Mesendoderm (in vitro differentiated cells): ENCODE measurements around the gene KLRC2.
"Not testable (repeated sequence)": the region's sequence is repeated elsewhere in the genome, so short reads cannot be mapped to it uniquely, and the experiment has no call there.

Experiments
- DNase-seq: peaks from one replicate; pipeline ENCODE4 v3.0.0; 2013
- H2AK5ac ChIP-seq: 2 replicates; pipeline ENCODE4 v1.6.1; 2013; ENCODE audit warnings: low read length, inconsistent platforms
- H2BK120ac ChIP-seq: 2 replicates; pipeline ENCODE4 v1.6.1; 2013; ENCODE audit warnings: low read depth, mild to moderate bottlenecking, low read length, moderate library complexity, mixed read lengths
- H2BK15ac ChIP-seq: replicated peaks from 2 replicates; pipeline ENCODE4 v1.6.1; 2013; ENCODE audit warnings: low read depth, mild to moderate bottlenecking, moderate library complexity
- H2BK5ac ChIP-seq: 2 replicates; pipeline ENCODE4 v1.6.1; 2013; ENCODE audit warnings: low read length, inconsistent platforms
- H3K18ac ChIP-seq: 2 replicates; pipeline ENCODE4 v1.6.1; 2013; ENCODE audit warnings: mild to moderate bottlenecking, low read length, mixed read lengths
- H3K23ac ChIP-seq: one replicate; pipeline ENCODE4 v1.6.1; 2013; ENCODE audit warnings: low read length
- H3K27ac ChIP-seq: 2 replicates; pipeline ENCODE4 v1.5.1; 2013; ENCODE audit warnings: low read depth, mild to moderate bottlenecking, inconsistent platforms, low read length, moderate library complexity
- H3K27me3 ChIP-seq: 2 replicates; pipeline ENCODE4 v1.6.1; 2013; ENCODE audit warnings: low read length, control low read depth, mild to moderate bottlenecking, inconsistent platforms; ENCODE audit not compliant: insufficient read depth, poor library complexity
- H3K36me3 ChIP-seq: 2 replicates; pipeline ENCODE4 v1.6.1; 2013; ENCODE audit warnings: low read length, inconsistent platforms; ENCODE audit not compliant: control insufficient read depth, insufficient read depth
- H3K4ac ChIP-seq: one replicate; pipeline ENCODE4 v1.6.1; 2013; ENCODE audit warnings: low read depth, mild to moderate bottlenecking, low read length, moderate library complexity
- H3K4me1 ChIP-seq: 2 replicates; pipeline ENCODE4 v1.6.1; 2013; ENCODE audit warnings: low read depth, low read length, inconsistent platforms; ENCODE audit not compliant: control insufficient read depth
- H3K4me2 ChIP-seq: 2 replicates; pipeline ENCODE4 v1.6.1; 2013; ENCODE audit warnings: low read length
- H3K4me3 ChIP-seq: 2 replicates; pipeline ENCODE4 v1.5.1; 2013; ENCODE audit warnings: mild to moderate bottlenecking, low read length
- H3K56ac ChIP-seq: one replicate; pipeline ENCODE4 v1.6.1; 2013; ENCODE audit warnings: low read length
- H3K79me1 ChIP-seq: 2 replicates; pipeline ENCODE4 v1.6.1; 2013; ENCODE audit warnings: low read length, inconsistent platforms
- H3K79me2 ChIP-seq: 2 replicates; pipeline ENCODE4 v1.6.1; 2013; ENCODE audit warnings: mild to moderate bottlenecking, low read length; ENCODE audit not compliant: control insufficient read depth, insufficient read depth
- H3K9ac ChIP-seq: 2 replicates; pipeline ENCODE4 v1.6.1; 2013; ENCODE audit warnings: low read length, inconsistent platforms
- H4K5ac ChIP-seq: one replicate; pipeline ENCODE4 v1.6.1; 2013; ENCODE audit warnings: low read length
- H4K8ac ChIP-seq: one replicate; pipeline ENCODE4 v1.6.1; 2013; ENCODE audit warnings: low read depth, mild to moderate bottlenecking, control low read depth, low read length, moderate library complexity
- WGBS: extraction: QIAGEN DNeasy Blood & Tissue Kit; methylation state at CpG from one replicate; pipeline ENCODE4 v1.1.7; 2013; ENCODE audit warnings: low lambda C conversion rate, missing lambda C conversion rate; ENCODE audit not compliant: insufficient coverage; ENCODE audit errors: extremely low coverage; 5-methylcytosine and 5-hydroxymethylcytosine counted together

KLRC2 gene

DNA sequence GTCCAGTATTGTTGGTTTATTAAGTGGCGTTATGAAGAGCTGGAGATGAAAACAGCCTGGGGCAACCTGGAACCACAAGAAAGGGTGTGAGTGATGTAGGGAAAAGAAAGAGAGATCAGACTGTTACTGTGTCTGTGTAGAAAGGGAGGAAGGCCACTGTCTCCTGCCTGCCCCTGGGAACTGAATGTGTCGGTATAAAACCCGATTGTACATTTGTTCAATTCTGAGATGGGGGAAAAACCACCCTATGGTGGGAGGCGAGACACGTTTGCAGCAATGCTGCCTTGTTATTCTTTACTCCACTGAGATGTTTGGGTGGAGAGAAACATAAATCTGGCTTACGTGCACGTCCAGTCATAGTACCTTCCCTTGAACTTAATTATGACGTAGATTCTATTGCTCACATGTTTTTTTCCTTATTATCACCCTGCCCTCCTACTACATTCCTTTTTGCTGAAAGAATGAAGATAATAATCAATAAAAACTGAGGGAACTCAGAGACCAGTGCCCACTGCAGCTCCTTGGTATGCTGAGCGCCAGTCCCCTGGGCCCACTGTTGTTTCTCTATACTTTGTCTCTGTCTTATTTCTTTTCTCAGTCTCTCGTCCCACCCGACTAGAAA, 41.2 kb downstream of the KLRC2 start:
- H3K4me2 ChIP-seq, H4K5ac ChIP-seq, H3K27me3 ChIP-seq, H3K18ac ChIP-seq, H2BK15ac ChIP-seq, H4K8ac ChIP-seq, H3K79me1 ChIP-seq, H3K79me2 ChIP-seq, H3K4me1 ChIP-seq, H3K23ac ChIP-seq, H3K56ac ChIP-seq, H3K4ac ChIP-seq, H2BK5ac ChIP-seq, H3K36me3 ChIP-seq, H3K4me3 ChIP-seq, H3K9ac ChIP-seq, H3K27ac ChIP-seq, H2AK5ac ChIP-seq, DNase-seq, H2BK120ac ChIP-seq: not testable (repeated sequence)
- no CpG with 5 or more reads among the region's 11 CpGs for WGBS

- Histone ChIP-seq H4K8ac (no peak overlapping the region), H2BK120ac (no peak overlapping the region), H2AK5ac (no peak overlapping the region), H3K79me1 (no peaks in the 10 kb centered on the region), H3K9ac (no peak overlapping the region), H2BK5ac (no peak overlapping the region), H3K4me2 (no peak overlapping the region), H3K27ac (no peak overlapping the region), H3K79me2 (no peaks in the 10 kb centered on the region), H3K18ac (no peak overlapping the region), H3K4me3 (no peak overlapping the region), H3K23ac (no peak overlapping the region), H3K4ac (no peak overlapping the region), H3K36me3 (no peaks in the 10 kb centered on the region), H3K27me3 (no peaks in the 10 kb centered on the region), H4K5ac (no peak overlapping the region), H3K4me1 (no peaks in the 10 kb centered on the region), H3K56ac (no peak overlapping the region), H2BK15ac (no peak overlapping the region)
- DNase-seq, result no peak
- WGBS, result no CpG with 5 or more reads among the region's 3 CpGs
These were observed 42.5 kb downstream of the KLRC2 start for GRCh38 chr12:10393291-10393690.

DNA sequence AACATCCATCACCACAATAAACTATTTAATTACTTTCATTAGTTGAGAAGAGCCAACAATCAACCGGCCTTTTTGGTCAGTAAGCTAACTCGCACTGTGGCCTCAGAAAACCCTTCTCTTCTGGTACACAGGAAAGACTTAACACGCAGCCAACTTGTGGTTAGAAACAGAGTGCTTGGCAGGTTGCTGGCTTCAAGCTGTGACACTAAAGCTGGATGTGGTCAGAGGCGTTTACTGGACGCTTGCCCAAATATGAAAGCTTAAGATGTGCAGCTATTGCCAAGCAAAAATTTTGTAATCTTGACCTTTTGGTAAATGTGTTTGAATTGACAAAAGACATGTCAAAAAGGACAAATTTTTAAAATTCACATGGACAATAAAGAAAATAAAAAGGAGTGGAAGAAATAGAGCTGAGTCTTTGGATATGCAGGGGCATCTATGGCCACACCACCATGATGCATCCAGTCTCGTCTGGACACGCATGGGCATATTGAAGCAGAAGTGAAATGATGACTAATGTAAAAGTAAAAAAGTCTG, 43.3 kb downstream of the KLRC2 start:
- H3K4me1 ChIP-seq, result no peaks in the 10 kb centered on the region
- no CpG with 5 or more reads among the region's 7 CpGs for WGBS
- H3K36me3 ChIP-seq, result no peaks in the 10 kb centered on the region
- DNase-seq, result no peak
- no peak overlapping the region for H2AK5ac ChIP-seq
- H2BK5ac ChIP-seq, result no peak overlapping the region
- no peak overlapping the region for H3K4me3 ChIP-seq
- H3K56ac ChIP-seq, result no peak overlapping the region
- H3K23ac ChIP-seq, result no peak overlapping the region
- no peak overlapping the region for H3K9ac ChIP-seq
- H3K18ac ChIP-seq, result no peak overlapping the region
- H2BK120ac ChIP-seq, result no peak overlapping the region
- H4K8ac ChIP-seq, result no peak overlapping the region
- no peak overlapping the region for H3K27ac ChIP-seq
- no peak overlapping the region for H2BK15ac ChIP-seq
- H4K5ac ChIP-seq, result no peak overlapping the region
- no peak overlapping the region for H3K4ac ChIP-seq
- no peak overlapping the region for H3K4me2 ChIP-seq
- H3K79me2 ChIP-seq, result no peaks in the 10 kb centered on the region
- no peaks in the 10 kb centered on the region for H3K79me1 ChIP-seq
- H3K27me3 ChIP-seq, result no peaks in the 10 kb centered on the region

DNA sequence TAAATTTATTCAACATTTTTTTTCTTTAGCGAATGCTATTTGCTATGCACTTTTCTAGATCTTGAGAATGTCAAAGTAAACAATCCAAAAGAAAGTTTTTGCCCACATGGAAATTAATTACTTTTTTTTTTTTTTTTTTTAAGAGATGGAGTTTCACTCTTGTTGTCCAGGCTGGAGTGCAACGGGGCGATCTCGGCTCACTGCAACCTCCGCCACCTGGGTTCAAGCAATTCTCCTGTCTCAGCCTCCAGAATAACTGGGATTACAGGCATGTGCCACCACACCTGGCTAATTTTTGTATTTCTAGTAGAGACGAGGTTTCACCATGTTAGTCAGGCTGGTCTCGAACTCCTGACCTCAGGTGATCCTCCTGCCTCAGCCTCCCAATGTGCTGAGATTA, 44.8 kb downstream of the KLRC2 start:
- not testable (repeated sequence) for H3K27ac ChIP-seq, H3K18ac ChIP-seq, H4K5ac ChIP-seq, H2BK15ac ChIP-seq, H3K79me2 ChIP-seq, H3K36me3 ChIP-seq, H3K4me3 ChIP-seq, H3K9ac ChIP-seq, H3K4me1 ChIP-seq, H3K23ac ChIP-seq, H3K4ac ChIP-seq, DNase-seq, H3K4me2 ChIP-seq, H3K56ac ChIP-seq, H2BK5ac ChIP-seq, H3K27me3 ChIP-seq, H2BK120ac ChIP-seq, H2AK5ac ChIP-seq, H4K8ac ChIP-seq, H3K79me1 ChIP-seq
- no CpG with 5 or more reads among the region's 7 CpGs for WGBS

DNA sequence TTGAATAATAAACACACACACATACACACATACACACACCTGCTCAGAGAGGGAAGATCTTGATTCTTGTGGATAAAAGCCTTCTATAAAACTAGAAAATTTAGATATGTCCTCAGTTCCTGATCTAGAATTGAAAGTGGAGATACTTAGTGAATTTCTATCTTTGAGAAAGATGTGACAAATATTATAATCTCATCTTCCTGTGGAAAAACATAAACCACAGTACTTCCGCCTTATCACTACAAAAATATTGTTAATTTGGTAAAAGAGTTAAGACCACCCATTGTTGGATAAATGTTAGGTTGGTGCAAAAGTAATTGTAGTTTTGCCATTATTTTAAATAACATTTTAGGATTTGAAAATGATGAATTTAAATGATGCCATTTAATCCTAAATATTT, 45.9 kb downstream of the KLRC2 start, which contains the start of gene KLRK1:
Gene KLRK1 (minus strand): TSS at position 138 of the 400 bp plus-strand sequence. CDS start 1,231 bp downstream, outside the sequence.
- H4K8ac ChIP-seq, result no peak within 1 kb of the TSS
- H2BK5ac ChIP-seq, result no peak within 1 kb of the TSS
- H3K9ac ChIP-seq, result no peak within 1 kb of the TSS
- H3K23ac ChIP-seq, result no peak within 1 kb of the TSS
- no peak within 1 kb of the TSS for H3K4ac ChIP-seq
- H3K56ac ChIP-seq, result no peak within 1 kb of the TSS
- H4K5ac ChIP-seq, result no peak within 1 kb of the TSS
- H3K4me2 ChIP-seq, result no peak within 1 kb of the TSS
- no peak within 1 kb of the TSS for H3K4me3 ChIP-seq
- no peak within 1 kb of the TSS for H3K18ac ChIP-seq
- H3K36me3 ChIP-seq, result no peaks in the 10 kb centered on the region
- no peaks in the 10 kb centered on the region for H3K79me2 ChIP-seq
- no peak within 1 kb of the TSS for H2BK15ac ChIP-seq
- H2BK120ac ChIP-seq, result no peak within 1 kb of the TSS
- no peak for DNase-seq
- WGBS, result no CpG with 5 or more reads among the region's 1 CpG
- H3K27ac ChIP-seq, result no peak within 1 kb of the TSS
- H3K27me3 ChIP-seq, result no peaks in the 10 kb centered on the region
- no peak within 1 kb of the TSS for H2AK5ac ChIP-seq
- H3K4me1 ChIP-seq, result no peaks in the 10 kb centered on the region
- H3K79me1 ChIP-seq, result no peaks in the 10 kb centered on the region
